MM.1S (cell line): ENCODE measurements around the gene CD300LB.

Experiments used
- DNase-seq: peaks from one replicate; pipeline ENCODE4 v3.0.0-alpha.2; 2015
- H2AFZ ChIP-seq: fragments of 300-600 bp; sonication (generic); 2 replicates; pipeline ENCODE4 v1.6.0; 2016; ENCODE audit warnings: antibody characterized with exemption, low read length
- H3F3A ChIP-seq: fragments of 300-600 bp; sonication (generic); 2 replicates; pipeline ENCODE4 v1.6.1; 2016; ENCODE audit warnings: mild to moderate bottlenecking, antibody characterized with exemption, low read length, moderate library complexity, mixed read lengths; ENCODE audit not compliant: insufficient read depth
- H3K27ac ChIP-seq: fragments of 300-600 bp; sonication (generic); 2 replicates; pipeline ENCODE4 v1.5.1; 2016; ENCODE audit warnings: mild to moderate bottlenecking, low read length
- H3K27me3 ChIP-seq: fragments of 300-600 bp; sonication (generic); replicated peaks from 2 replicates; pipeline ENCODE4 v1.6.0; 2016; ENCODE audit warnings: low read length; ENCODE audit not compliant: insufficient read depth
- H3K36me3 ChIP-seq: fragments of 300-600 bp; sonication (generic); replicated peaks from 2 replicates; pipeline ENCODE4 v1.6.1; 2016; ENCODE audit warnings: mild to moderate bottlenecking, low read length, mixed read lengths; ENCODE audit not compliant: insufficient read depth
- H3K4me1 ChIP-seq: fragments of 300-600 bp; sonication (generic); 2 replicates; pipeline ENCODE4 v1.6.1; 2016; ENCODE audit warnings: low read length, mixed read lengths
- H3K4me2 ChIP-seq: fragments of 300-600 bp; sonication (generic); 2 replicates; pipeline ENCODE4 v1.6.0; 2016; ENCODE audit warnings: low read depth, low read length
- H3K4me3 ChIP-seq: fragments of 300-600 bp; sonication (generic); 2 replicates; pipeline ENCODE4 v1.5.1; 2016; ENCODE audit warnings: low read length, mixed read lengths
- H3K79me2 ChIP-seq: fragments of 300-600 bp; sonication (generic); 2 replicates; pipeline ENCODE4 v1.6.1; 2016; ENCODE audit warnings: mixed run types, low read length, mixed read lengths
- H3K9ac ChIP-seq: fragments of 300-600 bp; sonication (generic); 2 replicates; pipeline ENCODE4 v1.6.1; 2016; ENCODE audit warnings: low read length, mixed read lengths
- H3K9me2 ChIP-seq: fragments of 300-600 bp; sonication (generic); replicated peaks from 2 replicates; pipeline ENCODE4 v1.6.1; 2016; ENCODE audit warnings: mild to moderate bottlenecking, low read length, mixed read lengths; ENCODE audit not compliant: insufficient read depth
- H3K9me3 ChIP-seq: fragments of 300-600 bp; sonication (generic); replicated peaks from 2 replicates; pipeline ENCODE4 v1.6.1; 2016; ENCODE audit warnings: mild to moderate bottlenecking, low read length, mixed read lengths; ENCODE audit not compliant: insufficient read depth
- H4K20me1 ChIP-seq: fragments of 300-600 bp; sonication (generic); 2 replicates; pipeline ENCODE4 v1.6.1; 2016; ENCODE audit warnings: mild to moderate bottlenecking, low read length, moderate library complexity, mixed read lengths; ENCODE audit not compliant: insufficient read depth
- CTCF ChIP-seq: fragments of 300-600 bp; sonication (generic); IDR thresholded peaks from 2 replicates; pipeline ENCODE4 v1.5.1; 2016; ENCODE audit warnings: antibody characterized with exemption, low read length, mixed read lengths
- EZH2 ChIP-seq: fragments of 300-600 bp; sonication (generic); optimal IDR thresholded peaks from 2 replicates; pipeline ENCODE3; 2017; ENCODE audit warnings: low read depth, mild to moderate bottlenecking, antibody characterized with exemption, low read length, mixed read lengths
- EZH2phosphoT487 ChIP-seq: fragments of 300-600 bp; sonication (generic); IDR thresholded peaks from 2 replicates; pipeline ENCODE4 v1.6.1; 2018; ENCODE audit warnings: antibody characterized with exemption, low read length

The CD300LB gene

GRCh38 chr17:74554909-74555308 is 23.6 kb upstream of the CD300LB start:
- H3K9me3 ChIP-seq: no peaks in the 10 kb centered on the region
- no peaks in the 10 kb centered on the region for H3F3A ChIP-seq
- no peak overlapping the region for H3K4me3 ChIP-seq
- no peak overlapping the region for H2AFZ ChIP-seq
- H3K27me3 ChIP-seq: peaks cover 86% of the 10 kb centered on the region
- no peaks in the 10 kb centered on the region for H3K36me3 ChIP-seq
- H3K9me2 ChIP-seq: no peaks in the 10 kb centered on the region
- peak overlapping the region; percentile 33; the same call in 1 of the 2 replicates for H3K4me2 ChIP-seq
- no peak overlapping the region for H3K27ac ChIP-seq
- no peak for DNase-seq
- H4K20me1 ChIP-seq: no peaks in the 10 kb centered on the region
- H3K9ac ChIP-seq: no peak overlapping the region
- H3K79me2 ChIP-seq: no peaks in the 10 kb centered on the region
- TF ChIP-seq EZH2: no peak
- TF ChIP-seq CTCF: no peak
- TF ChIP-seq EZH2phosphoT487: no peak
- H3K4me1 ChIP-seq: peaks cover 4% of the 10 kb centered on the region

- TF ChIP-seq EZH2phosphoT487 (no peak), CTCF (no peak), EZH2 (no peak)
- no peaks in the 10 kb centered on the region for H4K20me1 ChIP-seq
Measured at GRCh38 chr17:74552037-74552436, 20.8 kb upstream of the CD300LB start.

GRCh38 chr17:74550602-74551001 is 19.3 kb upstream of the CD300LB start:
- H3K27me3 ChIP-seq: peaks cover 67% of the 10 kb centered on the region
- no peaks in the 10 kb centered on the region for H3K9me3 ChIP-seq
- no peak for TF ChIP-seq CTCF
- TF ChIP-seq EZH2phosphoT487: no peak
- no peak for TF ChIP-seq EZH2
- H3K27ac ChIP-seq: no peak overlapping the region
- H3K4me2 ChIP-seq: no peak overlapping the region
- H3F3A ChIP-seq: no peaks in the 10 kb centered on the region
- no peaks in the 10 kb centered on the region for H3K79me2 ChIP-seq
- peaks cover 4% of the 10 kb centered on the region for H3K4me1 ChIP-seq
- no peak for DNase-seq
- no peaks in the 10 kb centered on the region for H3K9me2 ChIP-seq
- no peak overlapping the region for H3K4me3 ChIP-seq
- H3K36me3 ChIP-seq: no peaks in the 10 kb centered on the region
- no peak overlapping the region for H2AFZ ChIP-seq
- H3K9ac ChIP-seq: no peak overlapping the region
- no peaks in the 10 kb centered on the region for H4K20me1 ChIP-seq

More at GRCh38 chr17:74552037-74552436, 20.8 kb upstream of the CD300LB start:
- Histone ChIP-seq H3F3A (no peaks in the 10 kb centered on the region), H3K36me3 (no peaks in the 10 kb centered on the region), H3K4me1 (peaks cover 4% of the 10 kb centered on the region), H3K9me2 (no peaks in the 10 kb centered on the region), H3K9ac (no peak overlapping the region), H3K27ac (no peak overlapping the region), H3K4me2 (no peak overlapping the region), H3K27me3 (peaks cover 75% of the 10 kb centered on the region), H2AFZ (no peak overlapping the region), H3K4me3 (no peak overlapping the region), H3K9me3 (no peaks in the 10 kb centered on the region), H3K79me2 (no peaks in the 10 kb centered on the region)
- no peak for DNase-seq
